ENCODE data around the gene TUBA3C.

- TF ChIP-seq POLR2A (IDR thresholded peaks at IDR 0.05; ENCODE audit: low read depth, low read length) (no peak), POLR2AphosphoS5 (IDR thresholded peaks at IDR 0.05; ENCODE audit: low read depth, low read length) (no peak), SPI1 (IDR thresholded peaks at IDR 0.05; ENCODE audit: low read depth, low read length) (no peak), TAF1 (IDR thresholded peaks at IDR 0.05; ENCODE audit: low read depth, low read length) (no peak), PAX5 (IDR thresholded peaks at IDR 0.05; ENCODE audit: insufficient read depth, low read length, severe bottlenecking) (no peak), POU2F2 (IDR thresholded peaks at IDR 0.05; ENCODE audit: low read depth, low read length) (no peak)
Observed at GRCh38 chr13:19148561-19148960, 33.1 kb downstream of the TUBA3C start.
